B cell (primary cell): Measurements from ENCODE around the gene CEACAM16. TPM values are rescaled to one million over a fixed set of nuclear protein-coding genes. Genes with fewer than 3 reads are reported as not detected.
A peak's percentile ranks its signal among the peaks of the same experiment; 100 is the strongest.

Source experiments
- ATAC-seq: fragments of 200-7000 bp; cut with Tn5 transposase; one replicate; pipeline ENCODE4 v1.10.0; 2021; ENCODE audit warnings: low read depth, mild to moderate bottlenecking, moderate number of reproducible peaks, moderate library complexity
- CTCF ChIA-PET: fragments of 350-600 bp; sonication (Branson Sonifier 250); formaldehyde crosslinking; loops from one replicate; lab custom pipeline; 2021; ENCODE audit warnings: antibody characterized with exemption, inconsistent platforms; lab: Charles Lee
- POLR2A ChIA-PET: fragments of 350-600 bp; sonication (Branson Sonifier 250); formaldehyde crosslinking; loops from one replicate; lab custom pipeline; 2021; ENCODE audit warnings: antibody characterized with exemption; lab: Charles Lee
- DNase-seq: peaks from one replicate; pipeline ENCODE4 v3.0.0; 2013
- H2AFZ ChIP-seq: 2 replicates; pipeline ENCODE4 v1.6.1; 2012; ENCODE audit warnings: mild to moderate bottlenecking, low read depth, low read length; ENCODE audit not compliant: insufficient read depth, poor library complexity, severe bottlenecking
- H3K27ac ChIP-seq, 2 donors: 1 replicate in 1 of 2; 2 replicates in 1 of 2; pipeline ENCODE4 v1.5.1; 2012 to 2013; ENCODE audit warnings: low read length in 2 of 2, mild to moderate bottlenecking in 2 of 2, moderate library complexity in 1 of 2
- H3K27me3 ChIP-seq, 4 experiments: fragments of 200-600 bp in 1 of 4; sonication (generic) in 1 of 4; replicated peaks in 1 of 4; 1 replicate in 2 of 4; 2 replicates in 2 of 4; pipeline versions ENCODE4 v1.6.1 to v1.7.0; 2013 to 2016; ENCODE audit warnings: low read length in 3 of 4, mild to moderate bottlenecking in 2 of 4, mixed read lengths in 1 of 4, moderate library complexity in 1 of 4; ENCODE audit not compliant: insufficient read depth in 4 of 4, control insufficient read depth in 3 of 4; ENCODE audit errors: control extremely low read depth in 1 of 4
- H3K36me3 ChIP-seq, 2 experiments: replicated peaks in 1 of 2; 1 replicate in 1 of 2; 2 replicates in 1 of 2; pipeline versions ENCODE4 v1.6.1 to v1.7.1; 2013; ENCODE audit warnings: low read length in 1 of 2; ENCODE audit not compliant: insufficient read depth in 2 of 2, control insufficient read depth in 1 of 2; ENCODE audit errors: control extremely low read depth in 1 of 2, extremely low read depth in 1 of 2
- H3K4me1 ChIP-seq, 2 donors: fragments of 200-600 bp in 1 of 2; sonication (generic) in 1 of 2; 1 replicate in 1 of 2; 2 replicates in 1 of 2; pipeline versions ENCODE4 v1.5.1 to v1.6.1; 2013 to 2017; ENCODE audit warnings: low read length in 2 of 2; ENCODE audit not compliant: control insufficient read depth in 2 of 2, insufficient read depth in 2 of 2
- H3K4me2 ChIP-seq: replicated peaks from 2 replicates; pipeline ENCODE3; 2012; ENCODE audit warnings: mild to moderate bottlenecking, low read depth, low read length; ENCODE audit not compliant: poor library complexity, severe bottlenecking
- H3K4me3 ChIP-seq, 5 experiments: fragments of 200-600 bp in 1 of 5; sonication (generic) in 1 of 5; 1 replicate in 3 of 5; 2 replicates in 2 of 5; pipeline versions ENCODE4 v1.5.1 to v1.7.0; 2011 to 2016; ENCODE audit warnings: low read length in 4 of 5, mild to moderate bottlenecking in 4 of 5, low read depth in 2 of 5, control low read depth in 1 of 5, moderate library complexity in 1 of 5; ENCODE audit not compliant: insufficient read depth in 1 of 5; ENCODE audit errors: control extremely low read depth in 1 of 5, extremely low read depth in 1 of 5
- H3K79me2 ChIP-seq: fragments of 200-600 bp; sonication (generic); one replicate; pipeline ENCODE4 v1.6.0; 2016; ENCODE audit warnings: low read length; ENCODE audit not compliant: control insufficient read depth, insufficient read depth
- H3K9ac ChIP-seq: fragments of 200-600 bp; sonication (generic); 2 replicates; pipeline ENCODE4 v1.6.1; 2017; ENCODE audit warnings: mild to moderate bottlenecking, low read length, moderate library complexity
- H3K9me3 ChIP-seq, 3 donors: one replicate each; pipeline versions ENCODE4 v1.6.1 to v1.7.1; 2013; ENCODE audit warnings: low read length in 2 of 3; ENCODE audit not compliant: control insufficient read depth in 2 of 3, insufficient read depth in 1 of 3; ENCODE audit errors: control extremely low read depth in 1 of 3
- H4K20me1 ChIP-seq: 2 replicates; pipeline ENCODE4 v1.6.0; 2012; ENCODE audit warnings: mild to moderate bottlenecking, low read length; ENCODE audit not compliant: insufficient read depth, control insufficient read depth, poor library complexity, severe bottlenecking
- H3K27ac Mint-ChIP-seq: one replicate; pipeline ENCODE4 v1.8.0; 2021; ENCODE audit warnings: mixed read lengths
- H3K27me3 Mint-ChIP-seq: one replicate; pipeline ENCODE4 v1.8.0; 2021; ENCODE audit warnings: mixed read lengths
- H3K4me1 Mint-ChIP-seq: one replicate; pipeline ENCODE4 v1.8.0; 2021; ENCODE audit warnings: mixed read lengths
- H3K4me3 Mint-ChIP-seq: one replicate; pipeline ENCODE4 v1.8.0; 2021; ENCODE audit warnings: mixed read lengths
- H3K9me3 Mint-ChIP-seq: one replicate; pipeline ENCODE4 v1.8.0; 2022; ENCODE audit warnings: mixed read lengths; ENCODE audit not compliant: insufficient read depth
- EZH2 ChIP-seq: IDR thresholded peaks from 2 replicates; pipeline ENCODE4 v1.6.1; 2012; ENCODE audit warnings: borderline replicate concordance, low read depth, mild to moderate bottlenecking, moderate library complexity, low read length; ENCODE audit not compliant: insufficient read depth, poor library complexity, severe bottlenecking
- WGBS: methylation state at CpG from one replicate; pipeline ENCODE4 v1.1.5; 2013; ENCODE audit warnings: missing lambda C conversion rate; ENCODE audit not compliant: insufficient coverage; 5-methylcytosine and 5-hydroxymethylcytosine counted together
- intact Hi-C: fragments of 100-400 bp; cut with micrococcal nuclease; formaldehyde crosslinking; loops from one replicate; pipeline ENCODE4 v1.10.0; 2022
- polyA plus RNA-seq: library from polyadenylated mRNA; depleted of rRNA; stranded (reverse); fragments of >200 nt; gene quantifications from 2 replicates; pipeline ENCODE4 v1.2.3, GENCODE V29; 2012
- total RNA-seq, 2 donors: library from RNA; stranded (reverse); fragments of 120-200 nt in 1 of 2; gene quantifications; 1 replicate in 1 of 2; 2 replicates in 1 of 2; pipeline versions ENCODE4 v1.2.3 to v1.2.4, GENCODE V29; 2013 to 2022
- TF ChIP-seq, protein P1 (sequence below): fragments of 200-600 bp; IDR thresholded peaks from one replicate; pipeline ENCODE4 v1.8.0; 2022; ENCODE audit warnings: antibody characterized with exemption, mild to moderate bottlenecking

Gene CEACAM16
- total and polyA plus RNA-seq, 2 donors (not counting 1 experiment from before 2014, with no cell fraction given): not detected

DNA sequence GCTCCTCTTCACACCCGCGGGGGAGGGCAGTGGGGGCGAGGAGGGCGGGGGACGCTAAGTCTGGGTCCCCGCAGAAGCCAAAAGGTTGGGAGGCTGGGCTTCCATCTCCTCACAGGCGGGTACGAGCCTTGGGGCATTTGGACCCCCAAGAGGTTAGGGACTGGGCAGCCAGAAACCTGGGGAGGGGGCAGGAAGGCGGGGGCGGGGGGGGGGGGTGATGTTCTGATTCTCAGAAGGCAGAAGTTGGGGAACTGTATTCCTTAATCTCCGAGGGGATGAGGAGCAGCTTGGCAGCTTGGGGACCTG is 54.6 kb downstream of the CEACAM16 start:
- H3K4me1 Mint-ChIP-seq: peaks cover 60% of the 10 kb centered on the region
- H3K9me3 ChIP-seq: no peaks in the 10 kb centered on the region
- ChIA-PET CTCF (interaction anchor here (0.6 to 6.2 kb wide), 9 partner anchors 9 to 80 kb away, joined by 3 to 84 read pairs (median 5); no protein-coding TSS in a partner anchor), POLR2A (interaction anchor here (0.5 to 6.2 kb wide), 8 partner anchors 8 to 286 kb away, joined by 3 to 65 read pairs (median 5); no protein-coding TSS in a partner anchor)
- ATAC-seq (no peak), DNase-seq (no peak)
- peaks cover 2 to 24% of the 10 kb centered on the region in 2 experiments for H3K36me3 ChIP-seq
- peak overlapping the region; percentile 97 for H3K4me3 Mint-ChIP-seq
- peak overlapping the region; percentile 97 for H3K4me2 ChIP-seq
- TF ChIP-seq, protein P1, sequence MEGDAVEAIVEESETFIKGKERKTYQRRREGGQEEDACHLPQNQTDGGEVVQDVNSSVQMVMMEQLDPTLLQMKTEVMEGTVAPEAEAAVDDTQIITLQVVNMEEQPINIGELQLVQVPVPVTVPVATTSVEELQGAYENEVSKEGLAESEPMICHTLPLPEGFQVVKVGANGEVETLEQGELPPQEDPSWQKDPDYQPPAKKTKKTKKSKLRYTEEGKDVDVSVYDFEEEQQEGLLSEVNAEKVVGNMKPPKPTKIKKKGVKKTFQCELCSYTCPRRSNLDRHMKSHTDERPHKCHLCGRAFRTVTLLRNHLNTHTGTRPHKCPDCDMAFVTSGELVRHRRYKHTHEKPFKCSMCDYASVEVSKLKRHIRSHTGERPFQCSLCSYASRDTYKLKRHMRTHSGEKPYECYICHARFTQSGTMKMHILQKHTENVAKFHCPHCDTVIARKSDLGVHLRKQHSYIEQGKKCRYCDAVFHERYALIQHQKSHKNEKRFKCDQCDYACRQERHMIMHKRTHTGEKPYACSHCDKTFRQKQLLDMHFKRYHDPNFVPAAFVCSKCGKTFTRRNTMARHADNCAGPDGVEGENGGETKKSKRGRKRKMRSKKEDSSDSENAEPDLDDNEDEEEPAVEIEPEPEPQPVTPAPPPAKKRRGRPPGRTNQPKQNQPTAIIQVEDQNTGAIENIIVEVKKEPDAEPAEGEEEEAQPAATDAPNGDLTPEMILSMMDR: no peak
- no peak for TF ChIP-seq EZH2
- intact Hi-C loops: loop anchor here (1.0 to 5.0 kb wide), 5 partner anchors 17 to 324 kb away; partner anchors contain the start of genes GEMIN7, RELB and ZNF296
- H2AFZ ChIP-seq: no peak overlapping the region
- H3K9me3 Mint-ChIP-seq: no peaks in the 10 kb centered on the region
- H3K27ac ChIP-seq: peak overlapping the region; percentile 92
- H3K27me3 ChIP-seq: no peaks in the 10 kb centered on the region
- WGBS: 0% methylated on average over 3 of the region's 11 CpGs
- peak overlapping the region; percentile 63 to 94 (median 72) for H3K4me3 ChIP-seq
- peaks cover 8% of the 10 kb centered on the region for H4K20me1 ChIP-seq
- peak overlapping the region; percentile 92 for H3K9ac ChIP-seq
- peak overlapping the region; percentile 98 for H3K27ac Mint-ChIP-seq
- peaks cover 55 to 67% of the 10 kb centered on the region in 2 donors for H3K4me1 ChIP-seq
- H3K79me2 ChIP-seq: peaks cover 8% of the 10 kb centered on the region
- no peaks in the 10 kb centered on the region for H3K27me3 Mint-ChIP-seq
